ENCODE measurements around the gene SYNE4. TPM values are rescaled to one million over a fixed set of nuclear protein-coding genes. Genes with fewer than 3 reads are reported as not detected.

Gene SYNE4
- total RNA-seq, 1 experiment from 2014 or later, result not detected

GRCh38 chr19:35992907-35993765 is 15.5 kb downstream of the SYNE4 start:
- POLR2A ChIA-PET (ENCODE audit: low non-redundant PET), result no interaction called here
- intact Hi-C loops (cut with micrococcal nuclease; ENCODE audit: unreplicated experiment), result no loop called here
- no TSS peak for BruUV-seq (replicated peaks)

GRCh38 chr19:35991731-35992450 is 16.7 kb downstream of the SYNE4 start:
- Histone ChIP-seq H3K4me3 (ENCODE audit: low read depth, low read length, poor library complexity, severe bottlenecking) (no peak overlapping the region), H3K36me3 (ENCODE audit: insufficient read depth, low read length, poor library complexity, severe bottlenecking) (no peaks in the 10 kb centered on the region), H3K4me1 (ENCODE audit: insufficient read depth, low read length, poor library complexity, severe bottlenecking) (peaks cover 15% of the 10 kb centered on the region), H3K27ac (ENCODE audit: low read depth, low read length, poor library complexity, severe bottlenecking) (no peak overlapping the region), H3K27me3 (replicated peaks; ENCODE audit: insufficient read depth, low read depth, low read length, poor library complexity) (peaks cover 1% of the 10 kb centered on the region), H3K9me3 (ENCODE audit: low read depth, low read length, poor library complexity, severe bottlenecking) (no peaks in the 10 kb centered on the region)
- intact Hi-C loops (cut with micrococcal nuclease; ENCODE audit: unreplicated experiment), result no loop called here
- TF ChIP-seq EZH2 (IDR thresholded peaks at IDR 0.05; ENCODE audit: borderline replicate concordance, low read depth, low read length, poor library complexity, severe bottlenecking), result no peak
- ChIA-PET POLR2A (ENCODE audit: low non-redundant PET) (interaction anchor here (0.5 kb wide), 1 partner anchor 116 kb away, joined by 19 read pairs; no protein-coding TSS in a partner anchor), CTCF (no interaction called here)
- no TSS peak for BruUV-seq (replicated peaks)
- no peak for DNase-seq (ENCODE audit: low spot score)

More at GRCh38 chr19:35992907-35993765, 15.5 kb downstream of the SYNE4 start:
- H3K27me3 ChIP-seq (replicated peaks; ENCODE audit: insufficient read depth, low read depth, low read length, poor library complexity), result no peaks in the 10 kb centered on the region
- no peaks in the 10 kb centered on the region for H3K9me3 ChIP-seq (ENCODE audit: low read depth, low read length, poor library complexity, severe bottlenecking)
- H3K27ac ChIP-seq (ENCODE audit: low read depth, low read length, poor library complexity, severe bottlenecking), result no peak overlapping the region
- peaks cover 8% of the 10 kb centered on the region for H3K4me1 ChIP-seq (ENCODE audit: insufficient read depth, low read length, poor library complexity, severe bottlenecking)
- CTCF ChIA-PET, result interaction anchor here (1.0 kb wide), 1 partner anchor 173 kb away, joined by 4 read pairs; no protein-coding TSS in a partner anchor
- TF ChIP-seq CTCF (conservative IDR thresholded peaks at IDR 0.05; ENCODE audit: low read depth, low read length) (no peak), EZH2 (IDR thresholded peaks at IDR 0.05; ENCODE audit: borderline replicate concordance, low read depth, low read length, poor library complexity, severe bottlenecking) (no peak)
- H3K4me3 ChIP-seq (ENCODE audit: low read depth, low read length, poor library complexity, severe bottlenecking), result no peak overlapping the region
- DNase-seq (ENCODE audit: low spot score), result no peak
- no peaks in the 10 kb centered on the region for H3K36me3 ChIP-seq (ENCODE audit: insufficient read depth, low read length, poor library complexity, severe bottlenecking)

GRCh38 chr19:35990771-35991730 is 17.6 kb downstream of the SYNE4 start:
- Histone ChIP-seq H3K27ac (ENCODE audit: low read depth, low read length, poor library complexity, severe bottlenecking) (no peak overlapping the region), H3K4me3 (ENCODE audit: low read depth, low read length, poor library complexity, severe bottlenecking) (no peak overlapping the region), H3K36me3 (ENCODE audit: insufficient read depth, low read length, poor library complexity, severe bottlenecking) (no peaks in the 10 kb centered on the region), H3K4me1 (ENCODE audit: insufficient read depth, low read length, poor library complexity, severe bottlenecking) (peaks cover 12% of the 10 kb centered on the region), H3K27me3 (replicated peaks; ENCODE audit: insufficient read depth, low read depth, low read length, poor library complexity) (peaks cover 7% of the 10 kb centered on the region), H3K9me3 (ENCODE audit: low read depth, low read length, poor library complexity, severe bottlenecking) (no peaks in the 10 kb centered on the region)
- DNase-seq (ENCODE audit: low spot score), result no peak
- CTCF ChIA-PET, result interaction anchor here (0.7 kb wide), 1 partner anchor 314 kb away, joined by 3 read pairs; no protein-coding TSS in a partner anchor
- no peak for TF ChIP-seq EZH2 (IDR thresholded peaks at IDR 0.05; ENCODE audit: borderline replicate concordance, low read depth, low read length, poor library complexity, severe bottlenecking)
- TF ChIP-seq CTCF (conservative IDR thresholded peaks at IDR 0.05; ENCODE audit: low read depth, low read length), result no peak
- intact Hi-C loops (cut with micrococcal nuclease; ENCODE audit: unreplicated experiment), result no loop called here
- POLR2A ChIA-PET (ENCODE audit: low non-redundant PET), result interaction anchor here (0.5 kb wide), 1 partner anchor 117 kb away, joined by 19 read pairs; no protein-coding TSS in a partner anchor
- BruUV-seq (replicated peaks), result no TSS peak

Data from A673 (cell line).